Left ventricle myocardium inferior (tissue), 1 donor: ENCODE data around the gene SLC16A12. TPM values are rescaled to one million over a fixed set of nuclear protein-coding genes. Genes with fewer than 3 reads are reported as not detected.

Source experiments
- DNase-seq: peaks from one replicate; pipeline ENCODE4 v3.0.0-alpha.2; 2020
- H3K27ac ChIP-seq: fragments of 200-600 bp; replicated peaks from 2 replicates; pipeline ENCODE4 v1.8.0; 2021
- H3K27me3 ChIP-seq: fragments of 200-600 bp; 2 replicates; pipeline ENCODE4 v1.8.0; 2021; ENCODE audit warnings: low read depth
- H3K36me3 ChIP-seq: fragments of 200-600 bp; 2 replicates; pipeline ENCODE4 v1.8.0; 2021
- H3K4me1 ChIP-seq: fragments of 200-600 bp; 2 replicates; pipeline ENCODE4 v1.8.0; 2021
- H3K4me3 ChIP-seq: fragments of 200-600 bp; 2 replicates; pipeline ENCODE4 v1.8.0; 2021; ENCODE audit warnings: mild to moderate bottlenecking, moderate library complexity
- H3K9me3 ChIP-seq: fragments of 200-600 bp; replicated peaks from 2 replicates; pipeline ENCODE4 v1.8.0; 2021
- intact Hi-C: fragments of 100-400 bp; cut with micrococcal nuclease; formaldehyde crosslinking; loops from one replicate; pipeline ENCODE4 v1.11.0; 2022
- total RNA-seq: library from RNA; stranded (reverse); fragmentation: NEBNext Ultra II Directional; extraction: Animal tissue kit (Norgen Biotek cat#: 25700); gene quantifications from one replicate; pipeline ENCODE4 v1.2.1, GENCODE V29; 2021
- TF ChIP-seq, protein P1 (sequence below): fragments of 200-600 bp; IDR thresholded peaks from 2 replicates; pipeline ENCODE4 v1.8.0; 2021; ENCODE audit warnings: antibody characterized with exemption, mild to moderate bottlenecking, borderline replicate concordance
- donor health status: DM: no; HTN: yes; CAD: no; lungs with severe emphysema.

The SLC16A12 gene
- total RNA-seq, 1 donor from 2014 or later: 2.0 TPM

DNA sequence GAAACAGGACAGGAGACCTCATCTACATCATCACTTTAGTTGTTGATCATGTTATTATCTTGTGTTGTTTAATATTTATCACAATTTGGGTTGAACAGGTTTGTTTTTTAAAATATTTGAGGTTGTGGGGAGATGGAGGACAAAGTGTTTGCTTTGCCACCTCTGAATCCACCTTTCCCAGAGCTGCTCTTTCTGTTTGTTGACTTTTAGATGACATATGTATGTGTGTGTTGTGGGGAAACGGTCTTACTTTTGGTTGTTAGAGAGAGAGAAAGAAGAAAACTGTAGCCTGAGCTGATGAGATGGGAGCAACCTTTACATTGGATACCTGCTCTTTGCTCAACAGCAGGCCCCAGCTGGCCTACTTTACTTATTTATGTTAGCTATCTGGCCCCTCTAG, 19.0 kb upstream of the SLC16A12 start:
- intact Hi-C loops: no loop called here
- H3K27ac ChIP-seq: no peak overlapping the region
- no peaks in the 10 kb centered on the region for H3K27me3 ChIP-seq
- TF ChIP-seq, protein P1, sequence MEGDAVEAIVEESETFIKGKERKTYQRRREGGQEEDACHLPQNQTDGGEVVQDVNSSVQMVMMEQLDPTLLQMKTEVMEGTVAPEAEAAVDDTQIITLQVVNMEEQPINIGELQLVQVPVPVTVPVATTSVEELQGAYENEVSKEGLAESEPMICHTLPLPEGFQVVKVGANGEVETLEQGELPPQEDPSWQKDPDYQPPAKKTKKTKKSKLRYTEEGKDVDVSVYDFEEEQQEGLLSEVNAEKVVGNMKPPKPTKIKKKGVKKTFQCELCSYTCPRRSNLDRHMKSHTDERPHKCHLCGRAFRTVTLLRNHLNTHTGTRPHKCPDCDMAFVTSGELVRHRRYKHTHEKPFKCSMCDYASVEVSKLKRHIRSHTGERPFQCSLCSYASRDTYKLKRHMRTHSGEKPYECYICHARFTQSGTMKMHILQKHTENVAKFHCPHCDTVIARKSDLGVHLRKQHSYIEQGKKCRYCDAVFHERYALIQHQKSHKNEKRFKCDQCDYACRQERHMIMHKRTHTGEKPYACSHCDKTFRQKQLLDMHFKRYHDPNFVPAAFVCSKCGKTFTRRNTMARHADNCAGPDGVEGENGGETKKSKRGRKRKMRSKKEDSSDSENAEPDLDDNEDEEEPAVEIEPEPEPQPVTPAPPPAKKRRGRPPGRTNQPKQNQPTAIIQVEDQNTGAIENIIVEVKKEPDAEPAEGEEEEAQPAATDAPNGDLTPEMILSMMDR: no peak
- no peak for DNase-seq
- H3K4me3 ChIP-seq: no peak overlapping the region
- H3K36me3 ChIP-seq: no peaks in the 10 kb centered on the region
- H3K9me3 ChIP-seq: no peaks in the 10 kb centered on the region
- H3K4me1 ChIP-seq: peaks cover 9% of the 10 kb centered on the region

DNA sequence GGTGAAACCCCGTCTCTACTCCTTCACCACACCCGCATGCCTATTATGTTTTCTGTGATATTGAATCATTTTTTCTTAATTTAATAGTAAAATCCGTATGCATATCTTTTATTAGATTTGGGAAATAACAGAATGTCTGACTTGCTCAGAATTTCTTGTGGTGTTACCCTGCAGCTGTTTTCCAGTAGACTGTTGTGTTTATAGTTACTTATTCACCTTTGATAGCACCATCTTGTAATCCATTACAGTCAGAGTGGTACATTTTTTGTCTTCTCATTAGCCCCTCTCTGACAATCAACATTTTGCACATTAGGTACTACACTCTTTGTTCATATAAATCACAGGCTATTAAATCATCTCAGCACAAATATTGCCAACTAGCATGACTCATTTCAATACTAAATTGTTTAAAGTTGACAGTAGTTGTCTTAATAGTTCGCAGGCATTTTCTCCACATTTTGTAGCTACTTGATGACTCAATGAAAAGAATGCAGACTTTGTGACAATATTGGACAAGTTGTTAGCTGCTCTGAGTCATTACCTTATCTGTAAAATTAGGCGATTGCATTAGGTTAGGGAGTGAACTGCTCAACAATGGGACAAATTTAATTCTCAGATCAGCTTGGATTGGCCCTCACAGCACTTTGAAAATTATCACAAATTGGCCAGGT, 17.8 kb upstream of the SLC16A12 start:
- DNase-seq: no peak
- TF ChIP-seq, protein P1: no peak

DNA sequence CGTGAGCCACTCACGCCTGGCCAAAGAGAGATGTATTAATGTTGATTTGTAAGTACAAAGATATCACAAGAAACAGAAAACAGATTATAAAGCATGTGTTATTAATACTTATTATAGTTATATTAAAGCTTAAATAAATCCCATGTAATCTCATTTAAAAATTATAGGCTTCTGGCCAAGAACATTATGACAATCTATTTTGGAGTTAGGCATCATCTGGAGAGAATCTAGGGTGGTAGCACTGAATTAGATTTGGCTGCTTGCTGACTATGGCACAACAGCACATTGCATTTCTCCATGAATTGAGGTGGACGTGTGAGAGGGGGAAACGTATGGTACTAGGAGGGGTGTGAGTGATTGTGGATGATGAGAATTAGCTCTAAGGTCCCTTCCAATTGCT, 16.8 kb upstream of the SLC16A12 start:
- no peak overlapping the region for H3K4me3 ChIP-seq
- no peaks in the 10 kb centered on the region for H3K36me3 ChIP-seq
- H3K4me1 ChIP-seq: peaks cover 15% of the 10 kb centered on the region
- TF ChIP-seq, protein P1: no peak
- intact Hi-C loops: no loop called here
- no peaks in the 10 kb centered on the region for H3K9me3 ChIP-seq
- H3K27me3 ChIP-seq: no peaks in the 10 kb centered on the region
- no peak for DNase-seq
- H3K27ac ChIP-seq: no peak overlapping the region

More for the DNA sequence above, 17.8 kb upstream of the SLC16A12 start:
- Histone ChIP-seq H3K4me3 (no peak overlapping the region), H3K4me1 (peaks cover 15% of the 10 kb centered on the region), H3K9me3 (no peaks in the 10 kb centered on the region), H3K27ac (peak overlapping the region; percentile 7), H3K27me3 (no peaks in the 10 kb centered on the region), H3K36me3 (no peaks in the 10 kb centered on the region)
- intact Hi-C loops: no loop called here

DNA sequence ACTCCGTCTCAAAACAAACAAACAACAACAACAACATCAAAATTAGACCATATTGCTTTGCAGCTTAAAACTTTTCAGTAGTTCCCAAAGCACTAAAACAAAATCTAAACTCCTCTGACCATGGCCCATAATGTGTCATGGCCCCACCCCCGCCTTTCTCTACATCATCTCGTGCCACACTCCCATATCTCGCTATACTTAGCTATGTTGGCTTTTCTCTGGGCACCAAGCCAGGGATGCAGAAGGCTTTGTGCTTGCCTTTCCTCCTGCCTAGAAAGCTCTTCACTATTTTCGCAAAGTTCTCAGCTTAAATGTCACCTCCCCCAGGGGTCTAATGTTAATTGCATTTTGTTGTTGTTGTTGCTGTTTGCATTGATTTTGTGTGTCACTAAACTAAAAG, 15.1 kb upstream of the SLC16A12 start:
- intact Hi-C loops: no loop called here
- peak; percentile 49 for DNase-seq
- Histone ChIP-seq H3K27ac (no peak overlapping the region), H3K4me3 (no peak overlapping the region), H3K4me1 (peaks cover 15% of the 10 kb centered on the region), H3K36me3 (no peaks in the 10 kb centered on the region), H3K27me3 (no peaks in the 10 kb centered on the region), H3K9me3 (peaks cover 8% of the 10 kb centered on the region)
- TF ChIP-seq, protein P1: no peak

DNA sequence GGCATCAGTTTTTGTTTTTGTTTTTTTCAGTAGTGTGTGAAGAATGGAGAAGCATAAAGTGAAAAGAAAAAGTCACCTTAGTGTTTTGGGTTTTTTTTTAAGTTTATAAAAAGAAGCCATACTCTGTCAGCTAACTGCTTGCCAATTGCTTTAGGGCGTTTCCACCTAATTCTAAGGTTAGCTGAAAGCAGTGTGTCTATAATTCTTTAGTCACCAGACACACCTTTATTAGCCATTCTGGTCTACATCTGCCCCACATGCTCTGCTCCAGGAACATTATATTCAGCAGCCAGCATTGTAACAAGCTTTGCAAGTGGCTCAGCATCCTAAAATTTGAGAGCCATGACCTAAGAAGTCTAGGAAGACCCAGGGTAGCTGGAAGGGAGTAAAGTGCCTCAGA, 14.1 kb upstream of the SLC16A12 start:
- peaks cover 15% of the 10 kb centered on the region for H3K4me1 ChIP-seq
- TF ChIP-seq, protein P1: no peak
- intact Hi-C loops: no loop called here
- no peak overlapping the region for H3K4me3 ChIP-seq
- H3K36me3 ChIP-seq: no peaks in the 10 kb centered on the region
- H3K9me3 ChIP-seq: peaks cover 10% of the 10 kb centered on the region
- no peaks in the 10 kb centered on the region for H3K27me3 ChIP-seq
- DNase-seq: no peak
- H3K27ac ChIP-seq: no peak overlapping the region
